B cell (primary cell): ENCODE results near the gene LMO1.

ENCODE experiments used
- CTCF ChIP-seq: fragments of 200-600 bp; IDR thresholded peaks from one replicate; pipeline ENCODE4 v1.8.0; 2022; ENCODE audit warnings: antibody characterized with exemption, mild to moderate bottlenecking
- EZH2 ChIP-seq: IDR thresholded peaks from 2 replicates; pipeline ENCODE4 v1.6.1; 2012; ENCODE audit warnings: borderline replicate concordance, low read depth, mild to moderate bottlenecking, moderate library complexity, low read length; ENCODE audit not compliant: insufficient read depth, poor library complexity, severe bottlenecking

DNA sequence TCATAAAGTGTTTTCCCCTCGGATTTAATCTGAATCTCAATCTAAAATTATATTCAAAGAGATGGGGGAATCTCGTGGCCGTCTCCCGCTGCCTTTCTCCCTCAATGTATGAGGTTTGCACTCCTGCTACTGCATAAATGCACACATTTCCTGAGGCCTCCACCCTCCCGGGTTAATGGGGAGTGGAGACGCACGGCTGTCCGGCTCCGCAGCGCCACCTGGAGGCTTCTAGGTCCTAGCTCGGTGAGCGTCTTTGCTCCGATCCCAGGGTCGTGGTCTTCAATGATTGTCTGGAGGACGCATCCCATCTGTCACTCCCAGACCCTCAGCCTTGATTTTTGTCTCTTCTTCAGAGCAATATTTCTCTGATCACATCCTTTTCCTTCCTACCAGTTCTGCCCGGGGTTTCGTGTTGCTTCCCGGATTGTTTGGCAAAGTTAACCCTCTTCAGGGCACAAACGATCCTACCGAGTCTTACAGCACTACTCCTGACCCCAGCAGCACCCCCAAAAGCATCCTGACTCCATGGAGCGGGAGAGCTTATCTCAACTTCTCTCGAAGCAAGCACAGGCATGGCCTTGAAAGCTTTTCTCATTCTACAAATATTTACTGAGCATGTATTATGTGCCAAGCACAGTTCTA lies at the start of gene LMO1:
- TF ChIP-seq CTCF = peak; percentile 85
- TF ChIP-seq EZH2 = no peak
